K562 (cell line): Measurements from ENCODE around the gene PHLDB1. TPM values are rescaled to one million over a fixed set of nuclear protein-coding genes. Genes with fewer than 3 reads are reported as not detected.

Experiments
- CHD2 ChIP-seq: IDR thresholded peaks from 2 replicates; pipeline ENCODE4 v1.6.1; 2011; ENCODE audit warnings: low read depth, low read length
- EP300 ChIP-seq: IDR thresholded peaks from 2 replicates; pipeline ENCODE4 v1.6.1; 2012; ENCODE audit warnings: low read length, improper control_type of control experiment
- FOXK2 ChIP-seq, 2 experiments: fragments of 450-650 bp; IDR thresholded peaks in 1 of 2; conservative IDR thresholded peaks in 1 of 2; 2 replicates each; pipeline ENCODE4 v1.6.1; 2016; ENCODE audit warnings: low read depth in 2 of 2, mild to moderate bottlenecking in 1 of 2
- HDAC1 ChIP-seq, 2 experiments: fragments of 450-650 bp; IDR thresholded peaks; 2 replicates each; pipeline ENCODE4 v1.6.1; 2016 to 2017; ENCODE audit warnings: inconsistent platforms in 1 of 2, mild to moderate bottlenecking in 1 of 2, moderate library complexity in 1 of 2
- HDAC2 ChIP-seq: fragments of 450-650 bp; IDR thresholded peaks from 2 replicates; pipeline ENCODE4 v1.6.1; 2016; ENCODE audit warnings: mild to moderate bottlenecking
- HNRNPUL1 ChIP-seq: fragments of 200-400 bp; formaldehyde crosslinking; IDR thresholded peaks from 2 replicates; pipeline ENCODE4 v1.6.1; 2017; ENCODE audit warnings: low read length
- KAT7 ChIP-seq: sonication (generic); formaldehyde crosslinking; IDR thresholded peaks from 2 replicates; pipeline ENCODE4 v1.8.0; 2022; ENCODE audit warnings: missing genetic modification reagents, mild to moderate bottlenecking, borderline replicate concordance
- KDM1A ChIP-seq, 2 experiments: fragments of 450-650 bp; IDR thresholded peaks; 2 replicates each; pipeline ENCODE4 v1.6.1; 2016; ENCODE audit warnings: mild to moderate bottlenecking in 2 of 2
- KDM2B ChIP-seq: fragments of 250-450 bp; sonication (Bioruptor Pico); IDR thresholded peaks from 2 replicates; pipeline ENCODE4 v1.8.0; 2021; ENCODE audit warnings: mild to moderate bottlenecking, moderate library complexity
- NCOR1 ChIP-seq: fragments of 450-650 bp; IDR thresholded peaks from 2 replicates; pipeline ENCODE4 v1.6.1; 2016; ENCODE audit warnings: mild to moderate bottlenecking, moderate library complexity
- NFIC ChIP-seq: fragments of 450-650 bp; IDR thresholded peaks from 2 replicates; pipeline ENCODE4 v1.6.1; 2017; ENCODE audit warnings: mild to moderate bottlenecking, inconsistent platforms
- RCOR1 ChIP-seq, 2 experiments: IDR thresholded peaks; 2 replicates each; pipeline ENCODE4 v1.6.1; 2012; ENCODE audit warnings: low read depth in 2 of 2, low read length in 2 of 2, borderline replicate concordance in 1 of 2, improper control_type of control experiment in 1 of 2
- SOX6 ChIP-seq: fragments of 450-650 bp; IDR thresholded peaks from 2 replicates; pipeline ENCODE4 v1.6.1; 2014; ENCODE audit warnings: mild to moderate bottlenecking
- TCF3 ChIP-seq: sonication (generic); formaldehyde crosslinking; IDR thresholded peaks from 2 replicates; pipeline ENCODE4 v1.4.0; 2020; ENCODE audit warnings: mild to moderate bottlenecking, missing genetic modification reagents
- ZFX ChIP-seq: sonication (generic); formaldehyde crosslinking; IDR thresholded peaks from 2 replicates; pipeline ENCODE4 v1.8.0; 2022; ENCODE audit warnings: mild to moderate bottlenecking, missing genetic modification reagents, moderate library complexity
- ZKSCAN3 ChIP-seq: fragments of 250-450 bp; sonication (Bioruptor Pico); IDR thresholded peaks from 2 replicates; pipeline ENCODE4 v1.4.0; 2020
- ZNF23 ChIP-seq: fragments of 250-450 bp; sonication (Bioruptor Pico); IDR thresholded peaks from 2 replicates; pipeline ENCODE4 v1.4.0; 2020; ENCODE audit warnings: mild to moderate bottlenecking
- polyA plus RNA-seq, 8 experiments: library from polyadenylated mRNA; depleted of rRNA in 4 of 8; stranded (reverse) in 5 of 8; unstranded in 3 of 8; fragments of >200 nt; fragmentation: Nextera tagmentation in 2 of 8; fragmentation: Illumina TruSeq in 1 of 8; extraction: Ambion mirVana in 2 of 8; extraction: Trizol in 1 of 8; gene quantifications; 2 replicates each; pipeline versions ENCODE4 v1.2.1 to v1.2.3, GENCODE V29; 2011 to 2014; ENCODE audit warnings: inconsistent platforms in 1 of 8, missing spikeins in 1 of 8
- total RNA-seq, 7 experiments: library from RNA; depleted of rRNA in 6 of 7; stranded (reverse); fragments of >200 nt in 6 of 7; fragmentation: Illumina TruSeq in 2 of 7; extraction: Trizol in 2 of 7; gene quantifications; 2 replicates each; pipeline versions ENCODE4 v1.2.1 to v1.2.3, GENCODE V29; 2011 to 2021; ENCODE audit warnings: low replicate concordance in 1 of 7
- TF ChIP-seq, protein P1 (sequence below), 2 experiments: IDR thresholded peaks; 2 replicates each; pipeline ENCODE4 v1.6.1; 2011; ENCODE audit warnings: borderline replicate concordance in 1 of 2, control low read depth in 1 of 2, low read depth in 1 of 2, low read length in 1 of 2, mild to moderate bottlenecking in 1 of 2, mixed read lengths in 1 of 2, moderate library complexity in 1 of 2; ENCODE audit not compliant: insufficient read depth in 1 of 2, insufficient read length in 1 of 2, poor library complexity in 1 of 2, severe bottlenecking in 1 of 2; ENCODE audit errors: extremely low read depth in 1 of 2
- TF ChIP-seq, protein P2 (sequence below): fragments of 450-650 bp; formaldehyde crosslinking; conservative IDR thresholded peaks from 2 replicates; pipeline ENCODE4 v1.4.0; 2022; ENCODE audit warnings: mild to moderate bottlenecking, missing genetic modification characterization
- TF ChIP-seq, protein P3 (sequence below): fragments of 250-450 bp; sonication (Bioruptor Pico); IDR thresholded peaks from 2 replicates; pipeline ENCODE4 v1.9.0; 2021; ENCODE audit warnings: mild to moderate bottlenecking
- TF ChIP-seq, protein P4 (sequence below), 3 experiments: fragments of 200-800 bp in 1 of 3; sonication (Bioruptor generic) in 1 of 3; sonication (generic) in 1 of 3; formaldehyde crosslinking in 1 of 3; IDR thresholded peaks; 2 replicates each; pipeline versions ENCODE4 v1.6.1 to v1.8.0; 2016 to 2022; ENCODE audit warnings: mild to moderate bottlenecking in 2 of 3, missing compliant biosample characterization in 2 of 3, missing genetic modification characterization in 2 of 3, missing genetic modification reagents in 1 of 3

PHLDB1 gene
- total and polyA plus RNA-seq, 9 of the 15 experiments (the other 6 are each of a cell fraction or from before 2014, with no cell fraction given): 2.0 to 28.7 (median 16.2) TPM

DNA sequence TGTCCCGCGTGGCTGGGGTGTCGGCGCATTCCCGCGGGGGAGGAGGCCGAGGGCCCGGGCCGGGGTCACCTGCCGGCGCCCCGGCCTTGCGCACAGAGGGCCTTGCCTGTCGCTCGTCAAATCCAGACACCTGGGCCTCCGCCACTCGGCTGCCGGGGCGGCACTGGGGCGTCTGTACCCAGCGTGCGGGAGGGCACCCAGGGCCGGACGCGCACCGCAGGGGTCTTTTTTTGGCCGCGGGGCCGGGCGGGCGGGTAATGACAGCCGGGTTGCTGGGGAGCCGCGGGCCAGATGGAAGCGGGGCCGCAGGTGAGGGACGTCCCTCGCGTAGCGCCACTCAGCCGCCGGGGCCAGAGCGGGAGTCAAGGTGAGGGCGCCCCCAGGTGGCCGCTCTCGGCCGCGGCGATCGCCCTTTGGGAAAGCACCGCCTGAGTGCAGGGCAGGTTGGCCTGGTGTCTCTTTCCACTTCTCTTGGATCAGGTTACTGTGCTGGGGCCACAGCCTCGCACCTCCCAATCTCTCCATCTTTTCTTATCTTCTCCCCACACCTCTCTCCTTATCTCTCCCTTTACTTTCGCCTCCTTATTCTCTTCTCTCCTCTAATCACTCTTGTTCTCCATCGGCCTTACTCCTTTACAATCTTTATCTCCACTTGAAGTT is 3.5 kb downstream of the PHLDB1 start (continued):
- TF ChIP-seq, protein P1, sequence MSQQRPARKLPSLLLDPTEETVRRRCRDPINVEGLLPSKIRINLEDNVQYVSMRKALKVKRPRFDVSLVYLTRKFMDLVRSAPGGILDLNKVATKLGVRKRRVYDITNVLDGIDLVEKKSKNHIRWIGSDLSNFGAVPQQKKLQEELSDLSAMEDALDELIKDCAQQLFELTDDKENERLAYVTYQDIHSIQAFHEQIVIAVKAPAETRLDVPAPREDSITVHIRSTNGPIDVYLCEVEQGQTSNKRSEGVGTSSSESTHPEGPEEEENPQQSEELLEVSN (IDR thresholded peaks at IDR 0.05; ENCODE audit: borderline replicate concordance in 1 of 2, extremely low read depth in 1 of 2, insufficient read depth in 1 of 2, insufficient read length in 1 of 2, low read depth in 1 of 2, low read length in 1 of 2, poor library complexity in 1 of 2, severe bottlenecking in 1 of 2): peak; percentile 48 to 84
- TF ChIP-seq CHD2 (no peak), KDM2B (CRISPR knock-in tag) (no peak), ZKSCAN3 (no peak), SOX6 (peak; percentile 94), TCF3 (peak; percentile 45; the same call in 1 of the 2 replicates), ZFX (CRISPR knock-in tag) (peak; percentile 64; the same call in 1 of the 2 replicates), FOXK2 (conservative IDR thresholded peaks at IDR 0.05 in 1 of 2, IDR thresholded peaks at IDR 0.05 in 1 of 2; ENCODE audit: low read depth in 2 of 2) (peak in 1 of 2 experiments; percentile 47; a peak in 1 of 4 replicates), HDAC1 (IDR thresholded peaks at IDR 0.05) (peak; percentile 18 to 80; a peak in 2 of 4 replicates), ZNF23 (CRISPR knock-in tag) (no peak), NFIC (peak; percentile 45; the same call in 1 of the 2 replicates), HNRNPUL1 (no peak), EP300 (peak; percentile 52), RCOR1 (IDR thresholded peaks at IDR 0.05; ENCODE audit: borderline replicate concordance in 1 of 2, low read depth in 2 of 2, low read length in 2 of 2) (peak; percentile 1 to 87; a peak in 1 of 4 replicates), KAT7 (CRISPR knock-in tag) (peak; percentile 80; the same call in 1 of the 2 replicates), KDM1A (IDR thresholded peaks at IDR 0.05) (peak in 1 of 2 experiments; percentile 71; a peak in 2 of 4 replicates), HDAC2 (peak; percentile 80), NCOR1 (peak; percentile 66)
- TF ChIP-seq, protein P2, sequence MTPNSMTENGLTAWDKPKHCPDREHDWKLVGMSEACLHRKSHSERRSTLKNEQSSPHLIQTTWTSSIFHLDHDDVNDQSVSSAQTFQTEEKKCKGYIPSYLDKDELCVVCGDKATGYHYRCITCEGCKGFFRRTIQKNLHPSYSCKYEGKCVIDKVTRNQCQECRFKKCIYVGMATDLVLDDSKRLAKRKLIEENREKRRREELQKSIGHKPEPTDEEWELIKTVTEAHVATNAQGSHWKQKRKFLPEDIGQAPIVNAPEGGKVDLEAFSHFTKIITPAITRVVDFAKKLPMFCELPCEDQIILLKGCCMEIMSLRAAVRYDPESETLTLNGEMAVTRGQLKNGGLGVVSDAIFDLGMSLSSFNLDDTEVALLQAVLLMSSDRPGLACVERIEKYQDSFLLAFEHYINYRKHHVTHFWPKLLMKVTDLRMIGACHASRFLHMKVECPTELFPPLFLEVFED (CRISPR knock-in tag): 0 out of 2 replicates have a peak, but pooled peaks have one; percentile 64
- TF ChIP-seq, protein P3, sequence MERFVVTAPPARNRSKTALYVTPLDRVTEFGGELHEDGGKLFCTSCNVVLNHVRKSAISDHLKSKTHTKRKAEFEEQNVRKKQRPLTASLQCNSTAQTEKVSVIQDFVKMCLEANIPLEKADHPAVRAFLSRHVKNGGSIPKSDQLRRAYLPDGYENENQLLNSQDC (CRISPR knock-in tag): no peak
- TF ChIP-seq, protein P4, sequence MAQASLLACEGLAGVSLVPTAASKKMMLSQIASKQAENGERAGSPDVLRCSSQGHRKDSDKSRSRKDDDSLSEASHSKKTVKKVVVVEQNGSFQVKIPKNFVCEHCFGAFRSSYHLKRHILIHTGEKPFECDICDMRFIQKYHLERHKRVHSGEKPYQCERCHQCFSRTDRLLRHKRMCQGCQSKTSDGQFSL (CRISPR knock-in tag; IDR thresholded peaks at IDR 0.05): no peak
- TF ChIP-seq, protein P4 (tag; IDR thresholded peaks at IDR 0.05): no peak
